HT-29 (cell line): ENCODE data around the gene IGFL2. TPM values are rescaled to one million over a fixed set of nuclear protein-coding genes. Genes with fewer than 3 reads are reported as not detected.
"Not testable (repeated sequence)": the region's sequence is repeated elsewhere in the genome, so short reads cannot be mapped to it uniquely, and the experiment has no call there.

Experiments used
- DNase-seq: peaks from one replicate; pipeline ENCODE4 v3.0.0-alpha.2; 2015; ENCODE audit warnings: low spot score
- total RNA-seq: library from RNA; depleted of rRNA; stranded (reverse); fragments of >200 nt; shearing (Covaris generic); gene quantifications from 2 replicates; pipeline ENCODE4 v1.2.3, GENCODE V29; 2014; rRNA removed

IGFL2 gene
- total RNA-seq, 1 experiment from 2014 or later: 1.6 TPM

DNA sequence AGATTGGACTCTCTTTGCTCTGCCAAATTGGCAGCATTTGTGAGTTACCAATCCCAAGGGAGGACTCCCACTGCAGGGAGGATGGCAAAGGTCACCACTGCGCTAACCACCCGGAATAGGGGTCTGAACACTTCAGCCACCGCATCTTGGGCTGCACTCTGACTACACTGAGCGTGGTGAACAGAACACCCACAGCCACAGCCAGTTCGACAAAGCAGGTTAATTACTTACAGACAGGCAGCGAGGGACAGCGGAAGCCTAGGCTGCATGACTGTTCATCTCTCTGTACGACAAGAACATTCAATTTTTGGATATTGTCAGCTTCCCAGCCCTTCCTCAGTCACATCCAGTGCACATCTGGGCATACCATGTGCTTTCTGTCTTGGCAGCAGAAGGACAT is 59.8 kb downstream of the IGFL2 start:
- DNase-seq: not testable (repeated sequence)

DNA sequence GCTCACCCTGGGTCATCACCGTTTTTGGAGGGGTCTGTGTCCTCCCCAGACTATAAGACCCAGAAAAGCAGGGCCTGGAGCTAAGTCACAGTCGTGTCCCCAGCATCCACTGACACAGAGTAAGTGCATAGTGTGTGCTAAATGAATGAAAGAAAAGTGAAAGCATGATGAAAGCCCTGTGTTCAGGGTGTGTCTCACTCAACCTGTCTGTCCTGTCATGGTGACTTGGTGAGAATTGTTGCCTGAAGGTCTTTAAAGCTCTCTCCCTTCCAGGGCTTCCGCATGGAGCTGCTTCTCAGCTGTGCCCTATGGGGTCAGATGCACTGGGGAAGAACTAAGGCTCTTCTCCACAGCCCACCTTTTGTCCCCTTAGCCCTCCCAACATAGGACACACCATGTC is 61.0 kb downstream of the IGFL2 start:
- peak; percentile 62 for DNase-seq

DNA sequence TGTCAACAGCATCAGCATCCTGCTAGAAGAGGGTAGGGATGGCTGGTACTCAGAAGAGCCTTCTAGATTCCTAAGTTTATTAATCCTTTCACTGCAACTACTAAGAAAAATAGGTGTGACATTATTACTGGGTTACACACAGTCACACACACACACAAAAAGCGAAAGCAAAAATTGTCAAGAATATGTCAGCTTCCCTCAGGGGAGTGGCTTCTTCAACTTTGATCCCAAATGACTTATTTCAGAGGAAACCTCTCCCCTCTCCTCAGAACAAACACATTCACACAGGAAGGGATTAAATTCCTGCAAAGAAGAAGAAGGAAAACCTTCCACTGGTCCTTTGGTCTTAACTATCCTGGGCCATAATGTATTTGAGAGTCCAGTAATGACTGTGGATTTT is 61.4 kb downstream of the IGFL2 start:
- DNase-seq: no peak

DNA sequence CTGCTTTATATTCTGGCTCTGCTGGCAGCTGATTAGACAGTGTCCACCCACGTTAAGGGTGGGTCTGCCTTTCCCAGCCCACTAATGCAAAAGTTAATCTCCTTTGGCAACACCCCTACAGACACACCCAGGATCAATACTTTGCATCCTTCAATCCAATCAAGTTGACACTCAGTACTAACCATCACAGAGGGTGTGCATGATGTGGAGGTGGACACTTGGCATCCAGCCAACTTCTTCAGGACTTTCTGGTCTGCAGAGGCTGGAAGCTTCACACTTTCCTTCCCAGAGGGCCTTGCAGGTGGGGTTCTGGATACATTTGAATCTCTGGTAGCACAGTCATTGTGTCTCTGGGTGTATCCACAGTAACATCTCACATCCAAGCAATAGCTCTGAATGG is 62.6 kb downstream of the IGFL2 start:
- peak; percentile 78 for DNase-seq

Other genes starting within 250 kb of the IGFL2 start
- 8.5 and 10.2 TPM in 2 replicates for gene MYPOP, start 245.6 kb upstream of the IGFL2 start, total RNA-seq
- gene NANOS2, start 233.5 kb upstream of the IGFL2 start, total RNA-seq: not detected in 2 replicates
- not detected in 2 replicates for gene NOVA2, start 174.4 kb upstream of the IGFL2 start, total RNA-seq
- gene CCDC61, start 152.8 kb upstream of the IGFL2 start, total RNA-seq: 20.3 and 24.4 TPM in 2 replicates
- not detected in 2 replicates for gene PGLYRP1, start 125.2 kb upstream of the IGFL2 start, total RNA-seq
- 4.2 and 6.8 TPM in 2 replicates for gene IGFL4, start 107.2 kb upstream of the IGFL2 start, total RNA-seq
- not detected in 2 replicates for gene IGFL3, start 23.6 kb upstream of the IGFL2 start, total RNA-seq
- gene IGFL1, start 81.5 kb downstream of the IGFL2 start, total RNA-seq: not detected in 2 replicates
- gene HIF3A, start 148.8 kb downstream of the IGFL2 start, total RNA-seq: not detected in 2 replicates
- gene PPP5C, start 198.8 kb downstream of the IGFL2 start, total RNA-seq: 221 and 224 TPM in 2 replicates